KG1 (cell line): ENCODE results near the gene TBX10.
A peak's percentile ranks its signal among the peaks of the same experiment; 100 is the strongest.
"Not testable (repeated sequence)": the region's sequence is repeated elsewhere in the genome, so short reads cannot be mapped to it uniquely, and the experiment has no call there.

ENCODE experiments used
- DNase-seq: peaks from one replicate; lab custom pipeline; 2025; lab: John Stamatoyannopoulos, UW

Gene TBX10

DNA sequence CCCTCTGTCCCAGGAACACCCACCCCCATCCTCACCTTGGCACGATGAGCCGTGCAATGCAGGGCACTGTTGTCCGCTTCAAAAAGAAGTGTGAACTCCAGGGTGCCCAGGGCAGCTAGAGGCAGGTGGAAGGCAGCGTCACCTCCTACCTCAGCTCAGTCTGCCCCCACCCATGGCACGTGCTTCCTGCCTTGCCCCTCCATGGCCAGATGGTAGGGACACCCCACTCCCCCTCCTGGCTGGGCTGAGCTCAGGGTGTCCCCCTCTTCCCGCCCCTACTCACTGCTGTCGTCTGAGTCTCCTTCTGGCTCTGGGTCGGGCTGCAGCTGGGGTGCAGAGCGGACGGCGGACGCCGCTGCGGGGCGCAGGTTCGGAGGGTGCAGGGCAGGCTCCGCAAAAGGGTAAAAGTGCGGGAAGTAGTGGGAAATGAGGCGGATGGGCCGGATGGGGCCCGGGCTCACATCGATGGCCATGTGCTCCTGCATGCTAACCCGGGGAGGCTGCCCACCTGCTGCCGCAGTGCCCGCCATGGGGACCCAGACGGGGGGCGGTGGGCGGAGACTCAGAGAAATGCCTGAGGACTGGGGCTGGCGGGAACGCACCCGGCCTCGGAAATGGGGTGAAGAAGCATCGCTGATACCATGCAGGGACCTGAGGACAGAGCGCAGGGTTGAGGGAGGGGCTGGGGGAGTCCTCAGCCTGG lies 23.7 kb downstream of the TBX10 start:
- no peak for DNase-seq

DNA sequence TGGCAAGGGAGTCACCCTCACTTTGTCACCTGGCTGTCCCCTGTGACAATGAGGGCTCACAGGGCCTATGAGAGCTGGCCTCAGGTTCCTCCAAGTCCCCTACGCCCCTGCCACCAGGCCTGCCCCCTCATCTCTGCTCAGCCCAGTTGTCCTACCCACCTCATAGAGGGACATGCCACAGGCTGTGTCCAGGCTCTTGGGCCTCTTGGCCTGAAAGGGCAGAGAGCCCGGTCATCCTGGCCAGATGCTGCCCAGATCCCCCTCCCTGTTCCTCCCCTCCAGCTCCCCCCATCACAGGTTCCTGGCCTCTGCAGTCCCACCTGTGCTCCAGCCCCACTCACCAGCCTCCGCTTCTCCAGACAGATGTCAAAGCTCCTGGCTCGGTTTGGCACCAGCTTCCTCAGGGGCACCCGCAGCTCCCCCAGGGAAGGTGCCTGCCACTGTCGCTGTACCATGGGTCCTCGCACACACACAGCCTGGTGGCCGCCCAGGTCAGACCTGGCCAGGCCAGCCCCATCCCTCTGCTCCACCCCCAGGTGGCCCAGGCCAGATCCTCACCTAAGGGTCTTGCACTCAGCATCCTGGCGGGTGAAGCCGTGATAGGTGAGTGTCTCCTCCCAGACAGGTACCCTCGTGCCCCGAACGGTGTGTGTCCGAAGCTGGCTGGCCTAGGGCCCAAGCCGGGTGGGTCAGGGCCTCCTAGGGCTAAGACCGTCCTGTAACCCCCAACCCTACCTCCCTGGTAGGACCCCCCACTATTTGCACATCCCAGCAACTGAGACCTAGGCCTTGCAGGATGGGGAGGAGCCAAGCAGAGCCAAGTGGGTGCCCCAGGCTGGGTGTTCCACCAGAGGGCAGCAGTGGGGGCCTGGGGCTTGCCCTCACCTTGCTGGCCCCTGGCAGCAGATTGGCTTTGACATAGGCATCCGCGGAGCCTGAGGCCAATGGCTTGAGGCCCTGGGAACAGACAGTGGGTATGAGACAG lies 24.5 kb downstream of the TBX10 start:
- no peak for DNase-seq

DNA sequence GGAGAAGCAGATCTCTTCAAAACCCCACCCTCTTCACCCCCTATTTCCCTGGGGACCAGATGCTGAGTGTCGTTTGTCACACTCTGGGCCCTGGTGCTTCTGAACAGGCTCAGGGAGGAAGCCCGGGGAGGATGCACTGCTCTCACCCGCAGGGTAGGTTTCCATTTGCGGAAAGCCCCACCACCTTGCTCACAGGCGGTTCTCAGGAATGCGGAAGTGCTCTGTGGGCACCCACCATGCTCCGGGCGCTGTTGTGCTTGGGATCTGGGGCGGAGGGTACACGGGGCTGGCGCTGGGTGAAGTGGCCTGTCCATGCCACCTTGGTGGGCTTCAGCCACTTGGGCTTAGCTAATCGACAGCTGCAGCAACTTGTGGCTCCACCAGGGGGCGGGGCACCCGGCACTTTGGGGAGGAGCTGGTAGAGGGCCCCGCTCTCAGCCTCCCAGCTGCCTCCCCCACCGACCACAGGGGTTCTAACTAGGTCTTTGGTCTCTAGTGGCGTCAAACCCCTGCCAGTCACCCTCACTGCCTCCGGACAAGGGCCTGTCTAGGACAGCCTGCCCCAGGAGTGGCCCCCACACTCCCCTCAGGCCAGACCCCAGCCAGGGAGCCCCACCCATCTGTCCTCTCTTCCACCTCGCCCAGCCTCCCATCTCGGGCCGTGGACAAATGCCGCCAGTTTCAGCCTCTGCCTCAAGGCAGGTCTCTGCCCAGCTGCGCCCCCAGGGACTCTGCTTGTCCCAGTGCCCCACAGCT lies 25.4 kb downstream of the TBX10 start:
- peak; percentile 76 for DNase-seq

DNA sequence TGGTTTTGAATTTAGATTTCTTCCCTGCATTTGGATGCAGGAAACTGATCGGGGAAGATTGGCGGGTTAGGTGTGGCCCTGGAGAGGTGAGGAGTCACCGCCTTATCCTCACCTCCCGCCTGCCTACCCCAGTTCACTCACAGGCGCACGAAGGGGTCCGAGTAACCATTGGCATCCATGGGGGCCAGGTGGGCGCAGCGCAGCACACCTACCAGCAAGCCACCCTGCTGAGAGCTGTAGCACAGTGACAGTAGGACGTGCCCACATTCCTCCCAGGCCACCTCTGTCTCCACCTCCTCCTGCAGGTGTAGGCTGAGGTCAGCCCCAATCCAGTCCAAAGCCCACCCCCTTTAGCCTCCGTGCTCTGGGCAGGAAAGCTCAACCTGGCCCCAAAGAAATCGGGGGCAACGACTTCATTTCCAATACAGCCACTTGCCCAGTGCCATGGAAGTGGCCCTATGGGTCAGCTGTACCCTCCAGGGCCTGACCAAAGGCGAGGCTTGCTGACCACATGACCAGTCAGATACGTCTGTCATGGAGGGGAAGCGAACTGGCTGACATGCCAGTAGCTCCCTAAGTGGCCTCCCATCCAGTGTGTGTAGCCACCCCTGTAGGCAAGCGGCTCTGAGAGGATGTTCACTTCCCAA lies 26.1 kb downstream of the TBX10 start:
- no peak for DNase-seq

DNA sequence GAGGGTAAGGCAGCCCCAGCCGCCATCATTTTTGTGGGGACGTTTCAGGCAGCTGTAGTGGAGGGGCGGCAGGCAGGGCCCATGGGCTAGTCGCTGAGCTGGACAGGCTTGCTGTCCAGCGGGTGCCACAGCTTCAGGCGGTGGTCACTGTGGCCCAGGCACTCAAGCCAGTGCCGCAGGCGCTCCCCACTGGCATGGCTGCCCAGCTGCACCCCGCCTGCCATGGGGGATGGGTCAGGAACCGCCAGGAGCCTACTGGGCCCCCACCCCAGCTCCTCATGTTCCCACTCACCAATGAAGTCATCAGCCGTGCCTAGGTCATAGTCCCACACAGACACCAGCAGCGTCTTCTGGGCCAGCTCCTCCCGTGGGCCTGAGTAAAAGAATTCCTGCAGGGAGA lies 26.8 kb downstream of the TBX10 start:
- no peak for DNase-seq

DNA sequence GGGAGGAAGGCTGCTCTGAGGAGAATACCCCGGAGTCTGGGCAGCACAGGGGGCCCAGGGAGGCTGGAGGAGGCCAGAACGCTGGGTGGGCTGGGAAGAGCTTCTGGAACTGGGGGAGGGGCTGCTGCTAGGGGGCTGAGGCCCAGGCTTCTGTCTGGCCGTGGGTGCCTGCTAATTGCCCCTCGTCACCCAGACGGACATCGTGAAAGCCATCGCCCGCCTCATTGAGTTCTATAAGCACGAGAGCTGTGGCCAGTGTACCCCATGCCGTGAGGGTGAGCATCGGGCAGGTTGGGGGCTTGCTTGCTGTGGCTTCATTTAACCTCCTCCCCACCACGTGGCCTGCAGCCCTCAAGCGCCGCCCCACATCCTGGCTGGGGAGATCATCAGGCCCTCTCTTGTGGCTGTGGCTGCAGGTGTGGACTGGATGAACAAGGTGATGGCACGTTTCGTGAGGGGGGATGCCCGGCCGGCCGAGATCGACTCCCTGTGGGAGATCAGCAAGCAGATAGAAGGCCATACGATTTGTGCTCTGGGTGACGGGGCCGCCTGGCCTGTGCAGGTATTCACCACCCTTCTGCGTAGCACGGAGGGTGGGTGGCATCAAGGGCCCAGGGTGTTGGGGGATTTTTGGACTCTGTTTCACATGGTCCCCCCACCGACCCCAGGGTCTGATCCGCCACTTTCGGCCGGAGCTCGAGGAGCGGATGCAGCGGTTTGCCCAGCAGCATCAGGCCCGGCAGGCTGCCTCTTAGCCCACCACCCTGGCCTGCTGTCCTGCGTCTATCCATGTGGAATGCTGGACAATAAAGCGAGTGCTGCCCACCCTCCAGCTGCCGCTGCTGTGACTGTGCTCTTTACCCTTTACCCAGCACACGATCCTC lies 27.6 kb downstream of the TBX10 start:
- DNase-seq, result no peak

DNA sequence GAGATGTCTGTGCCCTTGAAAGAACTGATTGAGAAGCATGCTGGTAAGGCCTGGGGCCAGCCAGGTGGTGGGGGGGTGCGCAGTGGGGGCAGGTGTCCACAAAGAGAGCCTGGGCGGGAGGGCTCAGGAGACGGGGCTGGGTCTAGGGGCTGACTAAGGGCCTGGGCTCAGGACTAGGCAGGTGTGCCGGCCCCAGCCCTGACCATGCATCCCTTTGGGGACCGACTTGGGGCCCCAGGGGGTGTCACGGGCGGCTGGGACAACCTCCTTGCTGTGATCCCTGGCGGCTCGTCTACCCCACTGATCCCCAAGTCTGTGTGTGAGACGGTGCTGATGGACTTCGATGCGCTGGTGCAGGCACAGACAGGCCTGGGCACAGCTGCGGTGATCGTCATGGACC lies 28.4 kb downstream of the TBX10 start:
- DNase-seq, result no peak

DNA sequence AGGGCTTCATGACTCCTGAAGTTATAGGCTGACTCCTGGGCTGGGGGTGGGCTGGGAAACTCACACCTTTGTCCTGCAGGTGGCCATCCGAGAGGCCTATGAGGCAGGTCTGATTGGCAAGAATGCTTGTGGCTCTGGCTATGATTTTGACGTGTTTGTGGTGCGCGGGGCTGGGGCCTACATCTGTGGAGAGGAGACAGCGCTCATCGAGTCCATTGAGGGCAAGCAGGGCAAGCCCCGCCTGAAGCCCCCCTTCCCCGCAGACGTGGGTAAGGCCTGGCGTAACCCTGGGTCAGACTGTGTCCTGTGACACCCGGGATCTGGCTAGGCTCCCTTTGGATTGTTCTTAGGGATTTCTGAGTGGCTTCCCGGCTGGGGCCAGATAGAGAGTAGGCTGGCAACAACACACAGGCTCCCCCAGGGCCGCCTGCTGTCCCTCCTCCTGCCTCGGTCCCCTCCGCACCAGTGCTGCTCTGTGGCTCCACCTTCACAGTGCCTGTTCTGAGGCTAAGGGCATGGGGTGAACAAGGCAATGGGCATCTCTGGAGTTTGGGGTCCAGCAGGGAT lies 29.2 kb downstream of the TBX10 start:
- DNase-seq, result no peak

DNA sequence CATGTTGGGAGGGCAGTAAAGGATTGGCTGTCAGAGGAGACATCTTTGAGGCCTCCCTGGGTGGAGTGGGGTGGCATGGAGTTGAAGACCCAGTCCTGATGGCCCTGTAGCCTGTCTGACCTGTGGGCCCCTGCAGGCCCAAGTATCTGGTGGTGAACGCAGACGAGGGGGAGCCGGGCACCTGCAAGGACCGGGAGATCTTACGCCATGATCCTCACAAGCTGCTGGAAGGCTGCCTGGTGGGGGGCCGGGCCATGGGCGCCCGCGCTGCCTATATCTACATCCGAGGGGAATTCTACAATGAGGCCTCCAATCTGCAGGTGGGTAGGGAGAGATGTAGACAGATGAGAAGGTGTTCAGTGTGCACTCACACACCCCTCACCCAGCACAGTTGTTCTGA lies 30.2 kb downstream of the TBX10 start:
- DNase-seq, result no peak

DNA sequence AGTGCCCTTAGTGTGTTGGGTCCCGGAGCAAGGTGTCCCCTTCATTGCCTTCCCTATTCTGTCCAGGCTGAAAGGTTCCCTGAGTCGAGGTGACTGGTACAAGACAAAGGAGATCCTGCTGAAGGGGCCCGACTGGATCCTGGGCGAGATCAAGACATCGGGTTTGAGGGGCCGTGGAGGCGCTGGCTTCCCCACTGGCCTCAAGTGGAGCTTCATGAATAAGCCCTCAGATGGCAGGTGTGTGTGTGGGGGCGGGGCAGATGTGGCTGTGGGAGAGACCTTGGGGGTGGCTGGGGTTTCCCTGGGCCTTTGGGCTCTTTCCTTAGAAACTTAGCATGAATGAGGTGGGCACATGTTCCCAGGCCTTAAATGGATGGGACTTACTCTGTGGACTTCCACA lies 31.1 kb downstream of the TBX10 start:
- DNase-seq, result no peak

DNA sequence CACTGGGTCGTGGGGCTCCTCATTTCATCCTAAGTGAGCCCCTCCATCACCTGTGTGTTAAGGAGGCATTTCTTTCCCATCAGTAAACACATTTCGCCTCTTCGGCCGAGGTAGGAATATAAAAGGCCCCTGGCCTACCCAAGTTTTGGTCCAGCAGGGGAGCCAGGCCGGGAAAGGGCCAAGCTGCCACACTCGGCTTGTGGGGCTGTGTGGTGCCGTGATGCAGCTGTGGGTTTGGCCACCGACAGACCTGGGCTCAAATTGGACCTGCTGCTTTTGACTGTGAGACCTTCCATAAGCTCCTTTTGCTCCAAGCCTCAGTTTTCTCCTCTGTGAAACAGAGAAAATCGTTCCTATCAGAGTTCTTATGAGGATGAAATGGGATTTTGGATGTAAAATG lies 32.1 kb downstream of the TBX10 start:
- no peak for DNase-seq

DNA sequence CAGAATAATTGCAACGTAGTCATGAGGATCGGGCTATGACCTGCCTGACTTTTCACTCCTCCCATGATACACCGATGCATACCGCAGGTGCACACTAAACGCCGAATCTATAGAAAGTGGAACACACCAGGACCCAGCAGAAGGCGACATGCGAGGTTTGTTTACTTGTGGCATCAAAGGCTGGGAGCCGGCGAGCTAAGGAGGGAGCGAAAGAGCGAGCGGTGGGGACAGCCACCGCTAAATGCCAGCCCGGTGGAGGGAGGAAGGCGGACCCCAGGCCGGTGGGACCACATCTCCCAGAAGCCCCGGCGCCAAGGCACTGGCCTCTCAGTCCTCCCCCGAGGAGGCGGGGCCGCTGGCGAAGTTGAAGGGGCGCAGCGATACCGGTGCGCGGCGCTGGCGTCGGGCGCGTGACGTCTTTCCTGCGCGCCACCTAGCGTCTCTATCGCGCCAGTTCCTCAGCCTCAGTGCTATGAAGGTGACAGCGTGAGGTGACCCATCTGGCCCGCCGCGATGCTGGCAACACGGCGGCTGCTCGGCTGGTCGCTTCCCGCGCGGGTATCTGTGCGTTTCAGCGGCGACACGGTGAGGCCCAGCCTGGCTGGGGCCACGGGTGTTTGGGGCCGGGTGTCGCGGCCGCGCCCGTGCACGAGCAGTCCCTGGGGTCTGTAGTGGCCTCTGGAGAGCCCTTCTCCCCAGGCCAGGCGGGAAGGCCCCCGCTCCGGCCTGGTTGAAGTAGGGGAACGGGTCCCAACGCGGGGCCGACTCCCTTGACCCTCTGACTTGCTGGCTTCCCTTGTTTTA lies 32.9 kb downstream of the TBX10 start, which contains the start of gene NDUFV1:
TSS of gene NDUFV1 (plus strand) at position 445 of the 804 bp plus-strand sequence. CDS start at position 514, 69 bp downstream.
- DNase-seq, result peak; percentile 97

DNA sequence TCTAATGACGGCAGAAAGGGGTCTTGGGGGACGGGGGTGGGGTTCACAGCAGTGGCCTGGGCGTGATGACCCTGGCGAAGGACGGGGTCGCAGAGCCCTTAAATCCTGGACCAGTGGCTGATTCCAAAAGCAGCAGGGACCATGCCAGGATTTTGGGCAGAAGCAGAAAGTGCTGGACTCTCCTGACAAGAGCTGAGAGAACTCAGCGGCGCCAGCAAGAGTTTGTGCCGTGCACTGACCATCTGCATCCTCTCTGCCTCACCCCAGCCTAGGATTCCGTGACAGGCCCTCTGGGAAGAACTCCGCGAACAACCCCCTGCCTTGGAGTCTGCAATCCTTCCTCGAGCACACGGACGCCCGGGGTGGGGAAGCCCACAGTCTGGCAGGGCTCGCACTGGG lies 33.5 kb downstream of the TBX10 start:
- DNase-seq, result no peak

DNA sequence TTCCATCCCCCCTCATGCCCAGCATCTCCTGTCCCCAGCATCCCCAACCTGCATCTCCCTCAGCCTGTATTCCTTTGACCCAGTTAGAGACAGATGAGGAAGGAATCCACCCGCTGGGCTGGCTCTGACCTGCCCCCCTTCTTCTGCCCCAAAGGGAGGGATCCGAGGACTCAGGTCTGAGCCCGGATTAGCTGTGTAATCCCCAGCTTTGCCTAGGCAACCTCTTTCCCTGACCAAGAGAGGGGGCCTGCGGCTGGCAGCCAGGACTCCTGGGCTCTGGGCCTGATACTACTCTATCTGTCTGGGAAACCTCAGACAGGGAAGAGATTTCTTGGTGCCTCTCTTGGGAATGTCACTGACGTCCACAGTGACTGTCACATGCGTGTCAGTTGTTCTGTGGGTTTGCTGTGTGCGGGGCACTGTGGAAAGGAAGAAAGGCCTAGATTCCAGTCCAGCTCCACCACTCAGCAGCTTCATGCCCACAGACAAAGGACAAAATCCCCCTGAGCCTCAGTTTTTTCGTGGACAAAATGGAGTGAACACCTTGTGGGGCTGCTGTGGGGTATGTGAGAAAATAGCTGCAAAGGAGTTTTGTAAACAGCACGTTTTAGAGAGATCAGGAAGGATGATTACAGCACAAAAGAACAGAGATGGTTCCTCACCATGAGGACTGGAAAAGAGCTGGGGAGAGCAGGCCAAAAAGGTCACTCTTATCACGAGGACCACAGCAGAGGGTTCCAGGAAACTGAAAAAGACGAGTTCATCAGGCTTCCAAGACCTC lies 34.1 kb downstream of the TBX10 start:
- DNase-seq, result no peak

DNA sequence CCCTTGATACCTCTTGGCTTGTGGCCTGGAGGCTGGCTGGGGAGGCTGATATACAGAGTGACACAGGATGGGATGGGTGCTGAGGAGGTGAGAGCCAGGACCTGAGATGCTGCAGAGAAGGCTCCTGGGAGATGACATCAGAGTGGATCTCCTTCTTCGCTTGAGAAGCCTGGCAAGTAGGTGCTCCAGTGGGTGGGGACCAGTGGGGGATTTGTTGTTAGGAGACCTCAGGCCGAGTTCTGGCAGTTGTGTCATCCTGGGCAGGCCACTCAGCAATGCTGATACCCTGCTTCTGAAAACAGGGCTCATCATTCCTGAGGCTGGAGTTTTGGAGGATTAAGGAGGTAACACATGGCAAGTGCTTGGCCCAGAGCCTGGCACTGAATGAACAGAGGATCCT lies 34.7 kb downstream of the TBX10 start:
- DNase-seq, result no peak

DNA sequence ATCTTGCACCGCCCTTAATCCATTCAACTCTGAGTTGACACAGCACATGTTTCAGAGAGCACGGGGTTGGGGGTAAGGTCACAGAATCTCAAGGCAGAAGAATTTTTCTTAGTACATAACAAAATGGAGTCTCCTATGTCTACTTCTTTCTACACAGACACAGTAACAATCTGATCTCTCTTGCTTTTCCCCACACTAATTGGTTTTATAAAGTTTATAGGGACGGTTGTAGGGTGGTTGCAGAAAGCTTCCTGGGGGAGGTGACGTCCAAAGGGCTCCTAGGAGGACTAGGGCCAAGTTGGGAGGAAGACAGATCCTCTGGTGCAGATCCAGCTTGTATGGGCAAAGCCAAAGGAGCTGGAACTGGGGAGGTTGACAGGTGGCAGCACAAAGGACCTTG lies 35.4 kb downstream of the TBX10 start:
- not testable (repeated sequence) for DNase-seq

DNA sequence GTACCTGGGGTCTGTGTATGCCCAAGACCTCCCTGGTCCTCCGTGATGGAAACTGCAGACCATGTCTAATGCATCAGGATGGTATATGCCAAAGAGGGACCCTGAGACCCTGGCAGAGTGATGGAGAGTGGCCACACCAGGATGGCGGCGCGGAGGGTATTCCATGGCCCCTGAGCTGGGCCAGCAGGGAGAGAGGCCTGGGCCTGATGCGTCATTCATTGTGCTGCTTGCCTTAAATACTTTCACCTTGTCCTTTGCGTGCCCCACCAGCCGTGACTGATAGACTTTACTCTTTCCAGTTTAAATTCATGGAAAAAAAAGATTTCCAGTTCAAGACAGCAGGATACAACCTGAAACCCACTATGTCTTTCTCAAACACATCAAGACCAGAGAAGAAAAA lies 38.5 kb downstream of the TBX10 start:
- no peak for DNase-seq

DNA sequence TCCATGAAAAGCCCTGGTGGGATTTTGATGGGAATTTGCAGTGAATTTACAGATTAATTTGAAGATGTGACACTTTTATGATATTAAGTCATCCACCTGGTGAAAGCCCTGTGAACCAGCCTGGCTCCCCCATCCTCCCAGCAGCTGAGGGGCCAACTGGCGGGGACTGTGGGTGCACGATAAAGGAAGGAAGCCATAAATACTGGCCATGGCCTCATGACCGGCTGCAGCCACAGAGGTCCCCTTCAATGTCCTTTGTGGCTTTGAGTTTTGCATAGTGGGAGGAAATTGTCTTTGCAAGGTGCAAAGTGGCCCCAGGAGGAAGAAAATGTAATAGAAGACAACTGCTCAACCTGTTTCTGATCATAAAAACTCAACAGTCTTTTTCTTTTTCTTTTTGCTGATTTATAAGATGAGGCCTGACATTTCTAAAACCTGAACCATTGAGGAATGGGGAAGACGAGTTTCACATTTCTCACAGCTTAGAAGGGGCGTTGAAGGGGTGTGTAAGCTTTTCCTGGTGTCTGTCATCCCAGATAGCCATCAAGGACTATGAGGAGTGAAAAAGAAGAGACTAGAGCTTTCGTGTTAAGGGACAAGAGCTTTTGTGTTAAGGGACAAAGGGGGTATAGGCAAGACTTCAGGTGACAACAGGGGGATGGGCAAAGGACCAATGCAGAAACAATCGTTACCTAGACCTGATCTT lies 39.1 kb downstream of the TBX10 start:
- peak; percentile 80 for DNase-seq
